Neural crest cell (in vitro differentiated cells): Measurements from ENCODE around the gene CYB5B. TPM values are rescaled to one million over a fixed set of nuclear protein-coding genes. Genes with fewer than 3 reads are reported as not detected.

Experiments
- DNase-seq: peaks from one replicate; pipeline ENCODE4 v3.0.0; 2021; ENCODE audit warnings: low read depth, mixed read lengths, low spot score
- H3K27ac Mint-ChIP-seq: one replicate; pipeline ENCODE4 v1.8.0; 2021; ENCODE audit warnings: mild to moderate bottlenecking, mixed read lengths; ENCODE audit not compliant: unreplicated experiment
- H3K27me3 Mint-ChIP-seq: 2 replicates; pipeline ENCODE4 v1.8.0; 2021; ENCODE audit warnings: low read depth, mild to moderate bottlenecking, mixed read lengths
- H3K36me3 Mint-ChIP-seq: 2 replicates; pipeline ENCODE4 v1.8.0; 2021; ENCODE audit warnings: low read depth, mild to moderate bottlenecking, mixed read lengths
- H3K4me1 Mint-ChIP-seq: 2 replicates; pipeline ENCODE4 v1.8.0; 2021; ENCODE audit warnings: mixed read lengths
- H3K4me3 Mint-ChIP-seq: one replicate; pipeline ENCODE4 v1.8.0; 2021; ENCODE audit warnings: mild to moderate bottlenecking, mixed read lengths
- H3K9me3 Mint-ChIP-seq: 2 replicates; pipeline ENCODE4 v1.8.0; 2021; ENCODE audit warnings: mixed read lengths
- total RNA-seq: library from RNA; stranded (reverse); gene quantifications from 2 replicates; pipeline ENCODE4 v1.2.1, GENCODE V29; 2021
- TF ChIP-seq, protein P1 (sequence below): fragments of 200-600 bp; sonication (generic); conservative IDR thresholded peaks from 2 replicates; pipeline ENCODE4 v1.5.0; 2021; ENCODE audit warnings: antibody characterized with exemption, mild to moderate bottlenecking

Gene CYB5B
- total RNA-seq, 1 donor from 2014 or later, result 209 TPM

DNA sequence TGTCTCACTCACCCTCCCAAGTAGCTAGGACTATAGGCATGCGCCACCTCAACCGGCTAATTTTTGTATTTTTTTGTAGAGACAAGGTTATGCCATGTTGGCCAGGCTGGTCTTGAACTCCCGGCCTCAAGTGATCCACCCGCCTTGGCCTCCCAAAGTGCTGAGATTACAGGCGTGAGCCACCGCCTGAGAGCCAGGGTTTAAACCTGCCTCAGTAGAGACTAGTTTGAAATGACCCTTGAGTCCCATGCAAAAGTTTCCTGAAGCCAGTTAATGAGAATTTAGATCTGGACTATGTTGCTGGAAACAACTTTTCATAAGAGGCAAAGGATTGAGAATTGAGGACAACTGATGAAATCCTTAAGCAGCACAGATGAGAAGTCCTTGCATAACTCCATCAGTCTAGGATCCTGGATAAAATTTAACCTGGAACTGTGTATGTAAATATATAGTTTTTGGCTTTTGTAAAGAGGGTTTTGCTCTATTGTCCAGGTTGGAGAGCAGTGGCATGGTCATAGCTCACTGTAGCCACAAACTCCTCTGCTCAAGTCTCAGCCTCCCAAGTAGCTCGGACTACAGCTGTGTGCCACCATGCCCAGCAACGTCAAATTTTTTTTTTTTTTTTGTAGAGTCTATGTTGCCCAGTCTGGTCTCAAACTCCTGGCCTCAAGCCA lies 43.2 kb downstream of the CYB5B start:
- no peaks in the 10 kb centered on the region for H3K4me1 Mint-ChIP-seq
- H3K27ac Mint-ChIP-seq, result no peak overlapping the region
- DNase-seq, result no peak
- H3K4me3 Mint-ChIP-seq, result no peak overlapping the region
- H3K27me3 Mint-ChIP-seq, result no peaks in the 10 kb centered on the region
- TF ChIP-seq, protein P1, sequence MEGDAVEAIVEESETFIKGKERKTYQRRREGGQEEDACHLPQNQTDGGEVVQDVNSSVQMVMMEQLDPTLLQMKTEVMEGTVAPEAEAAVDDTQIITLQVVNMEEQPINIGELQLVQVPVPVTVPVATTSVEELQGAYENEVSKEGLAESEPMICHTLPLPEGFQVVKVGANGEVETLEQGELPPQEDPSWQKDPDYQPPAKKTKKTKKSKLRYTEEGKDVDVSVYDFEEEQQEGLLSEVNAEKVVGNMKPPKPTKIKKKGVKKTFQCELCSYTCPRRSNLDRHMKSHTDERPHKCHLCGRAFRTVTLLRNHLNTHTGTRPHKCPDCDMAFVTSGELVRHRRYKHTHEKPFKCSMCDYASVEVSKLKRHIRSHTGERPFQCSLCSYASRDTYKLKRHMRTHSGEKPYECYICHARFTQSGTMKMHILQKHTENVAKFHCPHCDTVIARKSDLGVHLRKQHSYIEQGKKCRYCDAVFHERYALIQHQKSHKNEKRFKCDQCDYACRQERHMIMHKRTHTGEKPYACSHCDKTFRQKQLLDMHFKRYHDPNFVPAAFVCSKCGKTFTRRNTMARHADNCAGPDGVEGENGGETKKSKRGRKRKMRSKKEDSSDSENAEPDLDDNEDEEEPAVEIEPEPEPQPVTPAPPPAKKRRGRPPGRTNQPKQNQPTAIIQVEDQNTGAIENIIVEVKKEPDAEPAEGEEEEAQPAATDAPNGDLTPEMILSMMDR, result no peak
- H3K9me3 Mint-ChIP-seq, result no peaks in the 10 kb centered on the region
- H3K36me3 Mint-ChIP-seq, result peaks cover 5% of the 10 kb centered on the region

DNA sequence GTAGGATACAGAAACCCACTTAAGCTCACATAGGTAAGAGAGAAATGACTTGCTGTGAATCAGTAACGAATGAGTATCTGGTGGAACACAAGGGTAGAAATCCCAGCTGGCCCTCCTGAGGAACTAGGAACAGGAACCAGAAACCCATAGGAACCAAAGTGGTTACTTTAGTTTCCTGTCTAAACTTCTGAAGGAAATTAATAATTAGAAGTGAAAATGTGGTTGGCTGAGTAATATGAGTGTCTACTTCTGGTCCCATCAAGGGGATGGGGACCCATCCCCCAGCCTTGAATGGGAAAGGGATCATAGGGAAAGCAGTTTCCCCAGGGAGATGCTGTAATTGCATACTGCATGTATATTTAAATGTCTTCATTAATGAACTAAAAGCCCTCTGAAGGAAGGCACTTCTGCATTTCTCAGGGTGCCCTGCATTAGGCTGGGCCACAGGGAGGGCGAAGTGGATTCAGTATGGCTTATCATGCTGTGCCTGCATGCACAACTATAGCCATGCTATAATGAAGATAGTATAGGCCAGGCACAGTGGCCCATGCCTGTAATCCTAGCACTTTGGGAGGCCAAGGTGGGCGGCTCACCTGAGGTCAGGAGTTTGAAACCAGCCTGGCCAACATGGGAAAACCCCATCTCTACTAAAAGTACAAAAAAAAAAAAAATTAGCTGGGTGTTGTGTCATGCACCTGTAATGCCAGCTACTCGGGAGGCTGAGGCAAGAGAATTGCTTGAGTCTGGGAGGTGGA lies 45.6 kb downstream of the CYB5B start:
- no peak overlapping the region for H3K27ac Mint-ChIP-seq
- TF ChIP-seq, protein P1, result no peak
- no peak for DNase-seq
- H3K36me3 Mint-ChIP-seq, result peaks cover 12% of the 10 kb centered on the region
- no peaks in the 10 kb centered on the region for H3K27me3 Mint-ChIP-seq
- no peak overlapping the region for H3K4me3 Mint-ChIP-seq
- H3K4me1 Mint-ChIP-seq, result no peaks in the 10 kb centered on the region
- no peaks in the 10 kb centered on the region for H3K9me3 Mint-ChIP-seq

DNA sequence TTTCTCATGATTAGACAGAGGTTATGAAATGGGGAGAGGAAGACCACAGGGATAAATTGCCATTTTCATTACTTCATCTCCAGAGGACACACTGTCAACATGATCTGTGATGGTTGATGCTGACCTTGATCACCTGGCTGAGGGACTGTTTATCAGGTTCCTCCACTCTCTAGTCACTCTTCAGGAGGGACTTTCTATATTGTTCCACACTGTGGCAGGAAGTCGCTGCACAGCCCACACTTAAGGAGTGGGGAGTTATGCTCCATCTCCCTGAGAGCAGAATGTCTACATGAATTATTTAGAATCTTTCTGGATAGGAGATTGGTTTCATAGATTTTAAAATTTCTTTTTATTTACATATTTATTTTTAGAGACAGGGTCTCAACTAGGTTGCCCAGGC lies 46.7 kb downstream of the CYB5B start:
- H3K9me3 Mint-ChIP-seq, result no peaks in the 10 kb centered on the region
- no peak for DNase-seq
- H3K4me3 Mint-ChIP-seq, result no peak overlapping the region
- H3K36me3 Mint-ChIP-seq, result peaks cover 12% of the 10 kb centered on the region
- H3K27ac Mint-ChIP-seq, result no peak overlapping the region
- H3K4me1 Mint-ChIP-seq, result no peaks in the 10 kb centered on the region
- TF ChIP-seq, protein P1, result no peak
- no peaks in the 10 kb centered on the region for H3K27me3 Mint-ChIP-seq

DNA sequence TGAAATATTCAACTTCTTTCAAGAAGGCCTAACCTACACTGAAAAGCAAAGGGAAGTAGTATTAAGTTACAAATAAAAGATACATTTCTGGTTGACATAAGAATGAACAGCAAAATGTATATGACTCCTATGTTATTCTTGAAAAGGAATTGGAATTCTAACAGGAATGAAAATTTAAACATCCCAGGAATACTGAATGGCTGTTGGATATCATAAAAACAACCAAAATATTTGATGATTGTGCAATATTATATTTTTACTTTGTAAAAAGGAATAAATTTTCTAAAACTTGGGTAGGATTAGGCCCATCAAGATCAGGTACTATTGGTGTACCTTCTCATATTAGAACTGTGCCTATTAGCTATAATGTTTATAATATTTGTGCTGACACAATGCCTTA lies 50.0 kb downstream of the CYB5B start:
- DNase-seq, result no peak
- H3K27ac Mint-ChIP-seq, result no peak overlapping the region
- no peaks in the 10 kb centered on the region for H3K4me1 Mint-ChIP-seq
- no peak overlapping the region for H3K4me3 Mint-ChIP-seq
- TF ChIP-seq, protein P1, result no peak
- no peaks in the 10 kb centered on the region for H3K27me3 Mint-ChIP-seq
- H3K36me3 Mint-ChIP-seq, result peaks cover 7% of the 10 kb centered on the region
- H3K9me3 Mint-ChIP-seq, result no peaks in the 10 kb centered on the region

DNA sequence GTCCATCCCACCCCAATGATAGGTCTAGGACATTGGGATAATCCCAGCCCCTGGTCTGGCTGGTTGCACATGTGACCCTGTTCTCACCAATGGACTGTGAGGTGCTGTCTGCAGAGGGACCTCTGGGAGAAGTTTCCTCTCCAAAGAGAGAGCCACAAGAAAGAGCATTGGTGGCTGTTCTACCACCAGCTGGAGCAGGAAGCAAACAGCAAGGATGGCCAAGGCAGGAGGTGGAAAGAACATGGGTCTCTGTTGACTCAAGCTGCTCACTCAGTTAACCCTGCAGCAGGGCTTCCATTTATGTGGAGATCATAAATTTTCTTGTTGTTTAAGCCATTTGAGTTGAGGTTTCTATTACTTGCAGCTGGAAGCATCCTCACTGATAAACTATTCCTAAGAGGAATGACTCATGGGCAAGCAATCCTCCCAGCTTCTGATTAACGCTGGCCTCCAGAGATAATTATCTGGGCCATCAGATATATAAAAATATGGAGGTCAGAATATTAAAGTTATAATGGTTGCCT lies 52.6 kb downstream of the CYB5B start:
- H3K27ac Mint-ChIP-seq, result no peak overlapping the region
- TF ChIP-seq, protein P1, result no peak
- peaks cover 7% of the 10 kb centered on the region for H3K36me3 Mint-ChIP-seq
- no peaks in the 10 kb centered on the region for H3K27me3 Mint-ChIP-seq
- no peak overlapping the region for H3K4me3 Mint-ChIP-seq
- no peak for DNase-seq
- H3K4me1 Mint-ChIP-seq, result no peaks in the 10 kb centered on the region
- H3K9me3 Mint-ChIP-seq, result no peaks in the 10 kb centered on the region
